NCI-H82 treated with DMSO at 0.1 percent for 48 hours (cell line): Measurements from ENCODE around the gene ATG16L1.

Experiments used
- DNase-seq: peaks from one replicate; lab custom pipeline; 2025; ENCODE audit not compliant: unreplicated experiment; lab: John Stamatoyannopoulos, UW

The ATG16L1 gene

GRCh38 chr2:233258211-233258610 lies 6.7 kb downstream of the ATG16L1 start:
- no peak for DNase-seq

- no peak for DNase-seq
Measured at GRCh38 chr2:233259730-233260129, 8.3 kb downstream of the ATG16L1 start.

GRCh38 chr2:233260661-233261060 lies 9.2 kb downstream of the ATG16L1 start:
- DNase-seq: no peak

- DNase-seq: no peak
Measured at GRCh38 chr2:233261819-233262555, 10.5 kb downstream of the ATG16L1 start.

GRCh38 chr2:233262562-233262961 lies 11.1 kb downstream of the ATG16L1 start:
- DNase-seq: no peak

GRCh38 chr2:233263045-233263570 lies 11.6 kb downstream of the ATG16L1 start:
- no peak for DNase-seq

GRCh38 chr2:233264667-233265066 lies 13.2 kb downstream of the ATG16L1 start:
- DNase-seq: no peak

GRCh38 chr2:233265899-233266431 lies 14.5 kb downstream of the ATG16L1 start:
- DNase-seq: peak; percentile 24

- DNase-seq: no peak
Measured at GRCh38 chr2:233266481-233266880, 15.0 kb downstream of the ATG16L1 start.

GRCh38 chr2:233267516-233268245 lies 16.2 kb downstream of the ATG16L1 start:
- DNase-seq: no peak

GRCh38 chr2:233270366-233270765 lies 18.9 kb downstream of the ATG16L1 start:
- no peak for DNase-seq

GRCh38 chr2:233270951-233271350 lies 19.5 kb downstream of the ATG16L1 start:
- no peak for DNase-seq

GRCh38 chr2:233271693-233272092 lies 20.2 kb downstream of the ATG16L1 start:
- DNase-seq: no peak

- no peak for DNase-seq
Measured at GRCh38 chr2:233273120-233273519, 21.6 kb downstream of the ATG16L1 start.

- DNase-seq: no peak
Measured at GRCh38 chr2:233275223-233275622, 23.8 kb downstream of the ATG16L1 start.

GRCh38 chr2:233278921-233279320 lies 27.4 kb downstream of the ATG16L1 start:
- DNase-seq: no peak

GRCh38 chr2:233280114-233280693 lies 28.7 kb downstream of the ATG16L1 start:
- no peak for DNase-seq

- no peak for DNase-seq
Measured at GRCh38 chr2:233281553-233281952, 30.1 kb downstream of the ATG16L1 start.

- no peak for DNase-seq
Measured at GRCh38 chr2:233281992-233282603, 30.6 kb downstream of the ATG16L1 start.

GRCh38 chr2:233285921-233286320 lies 34.4 kb downstream of the ATG16L1 start:
- DNase-seq: no peak

GRCh38 chr2:233287871-233288270 lies 36.4 kb downstream of the ATG16L1 start:
- DNase-seq: no peak
